Measurements from ENCODE around the gene KCNAB1. TPM values are rescaled to one million over a fixed set of nuclear protein-coding genes. Genes with fewer than 3 reads are reported as not detected.

KCNAB1 gene
- total RNA-seq, 4 donors from 2014 or later = 10.9 to 17.1 (median 13.3) TPM

- no peak for TF ChIP-seq CTCF (IDR thresholded peaks at IDR 0.05; ENCODE audit: low read depth)
Observed at GRCh38 chr3:156184156-156184555, 63.8 kb downstream of the KCNAB1 start.

- no peak for TF ChIP-seq CTCF (IDR thresholded peaks at IDR 0.05; ENCODE audit: low read depth)
Observed at GRCh38 chr3:156187146-156187769, 66.9 kb downstream of the KCNAB1 start.

- TF ChIP-seq CTCF (IDR thresholded peaks at IDR 0.05; ENCODE audit: low read depth) = no peak
Observed at GRCh38 chr3:156188757-156189156, 68.4 kb downstream of the KCNAB1 start.

- TF ChIP-seq CTCF (IDR thresholded peaks at IDR 0.05; ENCODE audit: low read depth) = no peak
Observed at GRCh38 chr3:156189927-156190326, 69.5 kb downstream of the KCNAB1 start.

- no peak for TF ChIP-seq CTCF (IDR thresholded peaks at IDR 0.05; ENCODE audit: low read depth)
Observed at GRCh38 chr3:156201411-156202405, 81.3 kb downstream of the KCNAB1 start.

- TF ChIP-seq CTCF (IDR thresholded peaks at IDR 0.05; ENCODE audit: low read depth) = no peak
Observed at GRCh38 chr3:156206157-156206556, 85.8 kb downstream of the KCNAB1 start.

All from subcutaneous adipose tissue (tissue), 4 donors.